IMR-90 (cell line): ENCODE data around the gene TRIM17. TPM values are rescaled to one million over a fixed set of nuclear protein-coding genes. Genes with fewer than 3 reads are reported as not detected.

Experiments
- ATAC-seq: fragments of 200-7000 bp; cut with Tn5 transposase; 2 replicates; pipeline ENCODE4 v1.9.1; 2020; ENCODE audit warnings: low read depth, mild to moderate bottlenecking, moderate library complexity
- BruUV-seq: library from RNA; stranded (reverse); fragments of 400-500 nt; replicated peaks from 2 replicates; lab custom pipeline; 2021; lab: Mats Ljungman, UMichigan
- CTCF ChIA-PET: fragments of 300-600 bp; formaldehyde crosslinking; extraction: SDS; loops from one replicate; lab custom pipeline; 2021; ENCODE audit warnings: antibody characterized with exemption; lab: Yijun Ruan, JAX
- POLR2A ChIA-PET: fragments of 300-600 bp; sonication (Branson Sonifier 250); formaldehyde crosslinking; loops from one replicate; lab custom pipeline; 2022; ENCODE audit warnings: antibody characterized with exemption; ENCODE audit not compliant: unreplicated experiment; lab: Charles Lee
- DNase-seq: peaks from one replicate; pipeline ENCODE4 v3.0.0; 2013
- H2AFZ ChIP-seq: replicated peaks from 2 replicates; pipeline ENCODE3; 2013; ENCODE audit warnings: low read length, mild to moderate bottlenecking; ENCODE audit not compliant: poor library complexity
- H2AK5ac ChIP-seq: 2 replicates; pipeline ENCODE4 v1.6.1; 2013; ENCODE audit warnings: low read depth, low read length, inconsistent platforms
- H2AK9ac ChIP-seq: replicated peaks from 2 replicates; pipeline ENCODE3; 2013; ENCODE audit warnings: mild to moderate bottlenecking, low read depth, low read length, moderate library complexity; ENCODE audit not compliant: poor library complexity
- H2BK120ac ChIP-seq: 2 replicates; pipeline ENCODE4 v1.6.1; 2013; ENCODE audit warnings: low read depth, low read length, inconsistent platforms
- H2BK15ac ChIP-seq: 3 replicates; pipeline ENCODE4 v1.6.1; 2013; ENCODE audit warnings: low read depth, low read length, inconsistent platforms
- H2BK20ac ChIP-seq: 2 replicates; pipeline ENCODE4 v1.6.1; 2013; ENCODE audit warnings: low read depth, mild to moderate bottlenecking, inconsistent platforms, low read length, moderate library complexity
- H2BK5ac ChIP-seq: 2 replicates; pipeline ENCODE4 v1.6.1; 2013; ENCODE audit warnings: mild to moderate bottlenecking, low read depth, low read length, inconsistent platforms; ENCODE audit not compliant: poor library complexity, severe bottlenecking
- H3K14ac ChIP-seq: replicated peaks from 2 replicates; pipeline ENCODE4 v1.6.1; 2013; ENCODE audit warnings: low read depth, low read length, inconsistent platforms
- H3K18ac ChIP-seq: 2 replicates; pipeline ENCODE4 v1.6.1; 2013; ENCODE audit warnings: low read depth, low read length, control low read depth
- H3K23ac ChIP-seq: 2 replicates; pipeline ENCODE4 v1.6.1; 2013; ENCODE audit warnings: low read depth, low read length, inconsistent platforms
- H3K27ac ChIP-seq: 2 replicates; pipeline ENCODE4 v1.5.1; 2013; ENCODE audit warnings: mild to moderate bottlenecking, control low read depth, low read length; ENCODE audit not compliant: insufficient read depth
- H3K27me3 ChIP-seq: 2 replicates; pipeline ENCODE4 v1.6.1; 2013; ENCODE audit warnings: low read length; ENCODE audit not compliant: control insufficient read depth, insufficient read depth
- H3K36me3 ChIP-seq: 2 replicates; pipeline ENCODE4 v1.6.1; 2013; ENCODE audit warnings: low read length, mixed read lengths; ENCODE audit not compliant: control insufficient read depth, insufficient read depth
- H3K4ac ChIP-seq: 2 replicates; pipeline ENCODE4 v1.6.1; 2013; ENCODE audit warnings: low read depth, low read length, inconsistent platforms
- H3K4me1 ChIP-seq: 2 replicates; pipeline ENCODE4 v1.6.1; 2013; ENCODE audit warnings: low read length, mixed read lengths; ENCODE audit not compliant: control insufficient read depth, insufficient read depth
- H3K4me2 ChIP-seq: 2 replicates; pipeline ENCODE4 v1.6.1; 2013; ENCODE audit warnings: low read depth, mild to moderate bottlenecking, control low read depth, low read length, moderate library complexity
- H3K4me3 ChIP-seq: 2 replicates; pipeline ENCODE4 v1.5.1; 2013; ENCODE audit warnings: low read depth, mild to moderate bottlenecking, control low read depth, low read length, moderate library complexity; ENCODE audit not compliant: insufficient read depth
- H3K56ac ChIP-seq: 2 replicates; pipeline ENCODE4 v1.6.1; 2013; ENCODE audit warnings: low read length, inconsistent platforms; ENCODE audit not compliant: insufficient read depth; ENCODE audit errors: extremely low read depth
- H3K79me1 ChIP-seq, 2 experiments: 2 replicates each; pipeline ENCODE4 v1.6.1; 2013; ENCODE audit warnings: low read length in 2 of 2, inconsistent platforms in 1 of 2, low read depth in 1 of 2
- H3K9ac ChIP-seq: 2 replicates; pipeline ENCODE4 v1.6.1; 2013; ENCODE audit warnings: low read depth, low read length, control low read depth
- H3K9me1 ChIP-seq: 2 replicates; pipeline ENCODE4 v1.6.1; 2013; ENCODE audit warnings: low read length, inconsistent platforms; ENCODE audit not compliant: insufficient read depth
- H3K9me3 ChIP-seq: 2 replicates; pipeline ENCODE4 v1.6.1; 2013; ENCODE audit warnings: low read length; ENCODE audit not compliant: control insufficient read depth, insufficient read depth
- H4K20me1 ChIP-seq: 2 replicates; pipeline ENCODE4 v1.6.1; 2013; ENCODE audit warnings: low read length, inconsistent platforms; ENCODE audit not compliant: insufficient read depth
- H4K5ac ChIP-seq: 2 replicates; pipeline ENCODE4 v1.6.1; 2013; ENCODE audit warnings: mild to moderate bottlenecking, low read depth, low read length, control low read depth
- H4K8ac ChIP-seq, 2 experiments: 2 replicates each; pipeline ENCODE4 v1.6.1; 2013; ENCODE audit warnings: low read depth in 2 of 2, low read length in 2 of 2, control low read depth in 1 of 2, inconsistent platforms in 1 of 2
- H4K91ac ChIP-seq: 2 replicates; pipeline ENCODE4 v1.6.1; 2013; ENCODE audit warnings: low read depth, low read length, inconsistent platforms; ENCODE audit not compliant: insufficient read depth
- BHLHE40 ChIP-seq: fragments of 150-350 bp; IDR thresholded peaks from 2 replicates; pipeline ENCODE4 v1.6.1; 2016; ENCODE audit warnings: mild to moderate bottlenecking, low read depth, low read length
- CEBPB ChIP-seq: IDR thresholded peaks from 2 replicates; pipeline ENCODE4 v1.6.1; 2012; ENCODE audit warnings: low read depth, low read length, improper control_type of control experiment
- CHD1 ChIP-seq: IDR thresholded peaks from 2 replicates; pipeline ENCODE4 v1.6.1; 2012; ENCODE audit warnings: low read depth, low read length, improper control_type of control experiment
- FOS ChIP-seq: fragments of 150-350 bp; IDR thresholded peaks from 2 replicates; pipeline ENCODE4 v1.6.1; 2016; ENCODE audit warnings: low read depth, low read length
- MAFK ChIP-seq: IDR thresholded peaks from 2 replicates; pipeline ENCODE4 v1.6.1; 2012; ENCODE audit warnings: low read depth, low read length, improper control_type of control experiment
- MAZ ChIP-seq: IDR thresholded peaks from 2 replicates; pipeline ENCODE4 v1.6.1; 2012; ENCODE audit warnings: low read depth, mild to moderate bottlenecking, low read length, improper control_type of control experiment, moderate library complexity, borderline replicate concordance
- MXI1 ChIP-seq: IDR thresholded peaks from 2 replicates; pipeline ENCODE4 v1.6.1; 2012; ENCODE audit warnings: low read depth, mild to moderate bottlenecking, low read length, moderate library complexity, borderline replicate concordance
- NFE2L2 ChIP-seq: fragments of 150-350 bp; IDR thresholded peaks from 2 replicates; pipeline ENCODE4 v1.6.1; 2016; ENCODE audit warnings: low read depth, mild to moderate bottlenecking, low read length
- POLR2A ChIP-seq: IDR thresholded peaks from 2 replicates; pipeline ENCODE4 v1.6.1; 2012; ENCODE audit warnings: mild to moderate bottlenecking, low read depth, low read length
- RAD21 ChIP-seq: IDR thresholded peaks from 2 replicates; pipeline ENCODE4 v1.6.1; 2012; ENCODE audit warnings: low read length, improper control_type of control experiment
- RCOR1 ChIP-seq: IDR thresholded peaks from 2 replicates; pipeline ENCODE4 v1.6.1; 2012; ENCODE audit warnings: mild to moderate bottlenecking, low read length, improper control_type of control experiment; ENCODE audit not compliant: insufficient replicate concordance
- RFX5 ChIP-seq: IDR thresholded peaks from 2 replicates; pipeline ENCODE4 v1.8.0; 2012; ENCODE audit warnings: low read depth, mild to moderate bottlenecking, low read length, moderate library complexity
- SMC3 ChIP-seq: fragments of 150-350 bp; IDR thresholded peaks from 2 replicates; pipeline ENCODE4 v1.6.1; 2016; ENCODE audit warnings: low read depth, mild to moderate bottlenecking, antibody characterized with exemption, low read length, moderate library complexity
- USF2 ChIP-seq: fragments of 150-350 bp; IDR thresholded peaks from 2 replicates; pipeline ENCODE4 v1.6.1; 2017; ENCODE audit warnings: mild to moderate bottlenecking, antibody characterized with exemption, low read length, low read depth
- WGBS, 2 experiments: methylation state at CpG; one replicate each; pipeline versions ENCODE4 v1.1.5 to v1.1.7; 2013; ENCODE audit warnings: missing lambda C conversion rate in 2 of 2; ENCODE audit not compliant: insufficient read length in 1 of 2; ENCODE audit errors: extremely low coverage in 2 of 2; 5-methylcytosine and 5-hydroxymethylcytosine counted together
- dilution Hi-C: fragments of 300-500 bp; cut with HindIII; formaldehyde crosslinking; loops from one replicate; pipeline ENCODE4 v1.14.3; 2018; ENCODE audit warnings: low sequenced_read_pairs; ENCODE audit not compliant: unreplicated experiment
- in situ Hi-C: fragments of 300-500 bp; cut with MboI; formaldehyde crosslinking; loops from 3 replicates; pipeline ENCODE4 v1.14.3; 2019; ENCODE audit warnings: low sequenced_read_pairs, inconsistent platforms, mixed read lengths
- intact Hi-C: fragments of 100-400 bp; cut with micrococcal nuclease; formaldehyde crosslinking; loops from 2 replicates; pipeline ENCODE4 v1.10.0; 2022
- polyA plus RNA-seq, 3 experiments: library from polyadenylated mRNA; depleted of rRNA; stranded (reverse); fragments of >200 nt; gene quantifications; 2 replicates each; pipeline ENCODE4 v1.2.3, GENCODE V29; 2012; ENCODE audit warnings: low replicate concordance in 1 of 3
- total RNA-seq: library from RNA; depleted of rRNA; stranded (reverse); fragments of >200 nt; gene quantifications from 2 replicates; pipeline ENCODE4 v1.2.3, GENCODE V29; 2012
- TF ChIP-seq, protein P1 (sequence below): fragments of 150-350 bp; IDR thresholded peaks from 2 replicates; pipeline ENCODE4 v1.6.1; 2016; ENCODE audit warnings: low read depth, mild to moderate bottlenecking, low read length, moderate library complexity, borderline replicate concordance
- TF ChIP-seq, protein P2 (sequence below): conservative IDR thresholded peaks from 2 replicates; pipeline ENCODE4 v1.5.1; 2012; ENCODE audit warnings: mild to moderate bottlenecking, low read depth, low read length, improper control_type of control experiment

The TRIM17 gene
- total and polyA plus RNA-seq, 2 of the 4 experiments (the other 2 are of a cell fraction): 0.39 TPM; not detected in 1

DNA sequence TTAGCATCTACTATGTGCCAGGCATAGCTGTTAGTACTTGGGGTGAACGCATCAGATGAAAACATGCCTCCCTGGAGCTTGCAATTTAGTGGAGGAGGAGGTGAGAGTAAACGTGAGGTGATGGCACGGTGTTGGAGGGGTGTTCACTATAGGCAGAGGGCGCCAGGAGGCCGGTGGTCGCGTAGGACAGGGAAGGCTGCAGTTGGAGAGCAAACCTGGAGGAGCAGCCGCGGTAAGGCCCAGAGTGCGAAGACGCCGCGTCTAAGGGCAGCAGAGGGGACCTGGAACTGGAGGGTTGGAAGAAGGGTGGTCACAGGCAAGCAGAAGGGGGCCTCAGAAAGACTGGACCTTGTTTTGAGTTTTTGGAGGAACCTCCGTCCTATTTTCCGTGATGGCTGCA lies 30.2 kb upstream of the TRIM17 start:
- no peak overlapping the region for H2BK120ac ChIP-seq
- H3K23ac ChIP-seq: no peak overlapping the region
- ATAC-seq: no peak
- no peak overlapping the region for H4K8ac ChIP-seq
- no peak overlapping the region for H2AK5ac ChIP-seq
- intact Hi-C loops (no loop called here), in situ Hi-C loops (no loop called here), dilution Hi-C loops (no loop called here)
- peaks cover 34% of the 10 kb centered on the region for H3K27me3 ChIP-seq
- H2AK9ac ChIP-seq: no peak overlapping the region
- no peak overlapping the region for H3K4me2 ChIP-seq
- BruUV-seq: no TSS peak
- no peak overlapping the region for H4K5ac ChIP-seq
- H2AFZ ChIP-seq: no peak overlapping the region
- H3K9ac ChIP-seq: no peak overlapping the region
- TF ChIP-seq RFX5 (no peak), SMC3 (no peak), CEBPB (no peak), USF2 (no peak), MAFK (no peak), FOS (no peak), RCOR1 (no peak), MAZ (no peak), POLR2A (no peak), CHD1 (no peak), RAD21 (no peak), BHLHE40 (no peak), NFE2L2 (no peak), MXI1 (no peak)
- TF ChIP-seq, protein P1, sequence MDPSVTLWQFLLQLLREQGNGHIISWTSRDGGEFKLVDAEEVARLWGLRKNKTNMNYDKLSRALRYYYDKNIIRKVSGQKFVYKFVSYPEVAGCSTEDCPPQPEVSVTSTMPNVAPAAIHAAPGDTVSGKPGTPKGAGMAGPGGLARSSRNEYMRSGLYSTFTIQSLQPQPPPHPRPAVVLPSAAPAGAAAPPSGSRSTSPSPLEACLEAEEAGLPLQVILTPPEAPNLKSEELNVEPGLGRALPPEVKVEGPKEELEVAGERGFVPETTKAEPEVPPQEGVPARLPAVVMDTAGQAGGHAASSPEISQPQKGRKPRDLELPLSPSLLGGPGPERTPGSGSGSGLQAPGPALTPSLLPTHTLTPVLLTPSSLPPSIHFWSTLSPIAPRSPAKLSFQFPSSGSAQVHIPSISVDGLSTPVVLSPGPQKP: no peak
- TF ChIP-seq, protein P2, sequence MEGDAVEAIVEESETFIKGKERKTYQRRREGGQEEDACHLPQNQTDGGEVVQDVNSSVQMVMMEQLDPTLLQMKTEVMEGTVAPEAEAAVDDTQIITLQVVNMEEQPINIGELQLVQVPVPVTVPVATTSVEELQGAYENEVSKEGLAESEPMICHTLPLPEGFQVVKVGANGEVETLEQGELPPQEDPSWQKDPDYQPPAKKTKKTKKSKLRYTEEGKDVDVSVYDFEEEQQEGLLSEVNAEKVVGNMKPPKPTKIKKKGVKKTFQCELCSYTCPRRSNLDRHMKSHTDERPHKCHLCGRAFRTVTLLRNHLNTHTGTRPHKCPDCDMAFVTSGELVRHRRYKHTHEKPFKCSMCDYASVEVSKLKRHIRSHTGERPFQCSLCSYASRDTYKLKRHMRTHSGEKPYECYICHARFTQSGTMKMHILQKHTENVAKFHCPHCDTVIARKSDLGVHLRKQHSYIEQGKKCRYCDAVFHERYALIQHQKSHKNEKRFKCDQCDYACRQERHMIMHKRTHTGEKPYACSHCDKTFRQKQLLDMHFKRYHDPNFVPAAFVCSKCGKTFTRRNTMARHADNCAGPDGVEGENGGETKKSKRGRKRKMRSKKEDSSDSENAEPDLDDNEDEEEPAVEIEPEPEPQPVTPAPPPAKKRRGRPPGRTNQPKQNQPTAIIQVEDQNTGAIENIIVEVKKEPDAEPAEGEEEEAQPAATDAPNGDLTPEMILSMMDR: no peak
- DNase-seq: no peak
- no peak overlapping the region for H3K14ac ChIP-seq
- no peak overlapping the region for H3K18ac ChIP-seq
- no peaks in the 10 kb centered on the region for H4K20me1 ChIP-seq
- H3K4ac ChIP-seq: no peak overlapping the region
- H3K9me3 ChIP-seq: no peaks in the 10 kb centered on the region; the same call in 1 of the 2 replicates
- H4K91ac ChIP-seq: no peak overlapping the region
- H2BK5ac ChIP-seq: no peak overlapping the region
- no peaks in the 10 kb centered on the region for H3K79me1 ChIP-seq
- POLR2A ChIA-PET: no interaction called here
- no peak overlapping the region for H2BK20ac ChIP-seq
- H3K9me1 ChIP-seq: no peaks in the 10 kb centered on the region
- CTCF ChIA-PET: no interaction called here
- no peaks in the 10 kb centered on the region for H3K4me1 ChIP-seq
- WGBS, 2 experiments: 71% methylated on average over 4 of the region's 15 CpGs; no CpG with 5 or more reads in 1 of the 2 experiments
- H3K36me3 ChIP-seq: no peaks in the 10 kb centered on the region
- no peak overlapping the region for H2BK15ac ChIP-seq
- H3K56ac ChIP-seq: no peak overlapping the region
- no peak overlapping the region for H3K4me3 ChIP-seq
- H3K27ac ChIP-seq: no peak overlapping the region
